Endothelial cell of umbilical vein (primary cell): Measurements from ENCODE around the gene CFAP73. TPM values are rescaled to one million over a fixed set of nuclear protein-coding genes. Genes with fewer than 3 reads are reported as not detected.

Experiments
- BruUV-seq: library from RNA; stranded (reverse); fragments of 400-500 nt; replicated peaks from 2 replicates; lab custom pipeline; 2021; lab: Mats Ljungman, UMichigan
- CTCF ChIA-PET: fragments of 300-600, 350-600 bp; sonication (Branson Sonifier 250); formaldehyde crosslinking; loops from one replicate; lab custom pipeline; 2021; ENCODE audit warnings: antibody characterized with exemption, inconsistent platforms; lab: Charles Lee
- POLR2A ChIA-PET: fragments of 300-600, 350-600 bp; sonication (Branson Sonifier 250); formaldehyde crosslinking; loops from one replicate; lab custom pipeline; 2021; ENCODE audit warnings: antibody characterized with exemption, inconsistent platforms; lab: Charles Lee
- DNase-seq: peaks from one replicate; pipeline ENCODE4 v3.0.0-alpha.2; 2011; ENCODE audit warnings: low read depth, low spot score
- FAIRE-seq: peaks from 2 replicates; lab custom pipeline; 2011; peaks lifted over from hg19 to GRCh38; lab: Jason Lieb, UNC
- H2AFZ ChIP-seq: 2 replicates; pipeline ENCODE4 v1.6.0; 2012; ENCODE audit warnings: low read depth, low read length, control low read depth, inconsistent platforms
- H3K27ac ChIP-seq: 2 replicates; pipeline ENCODE4 v1.5.1; 2011; ENCODE audit warnings: low read depth, mild to moderate bottlenecking, control low read depth, low read length, moderate library complexity; ENCODE audit not compliant: insufficient read depth
- H3K27me3 ChIP-seq, 2 experiments: 2 replicates each; pipeline versions ENCODE4 v1.6.0 to v1.6.1; 2011; ENCODE audit warnings: low read length in 2 of 2, mixed read lengths in 1 of 2; ENCODE audit not compliant: control insufficient read depth in 2 of 2, insufficient read depth in 2 of 2
- H3K36me3 ChIP-seq, 2 experiments: 2 replicates in 1 of 2; 3 replicates in 1 of 2; pipeline ENCODE4 v1.5.1; 2011; ENCODE audit warnings: low read length in 2 of 2, mild to moderate bottlenecking in 1 of 2, moderate library complexity in 1 of 2; ENCODE audit not compliant: control insufficient read depth in 2 of 2, insufficient read depth in 2 of 2; ENCODE audit errors: extremely low read depth in 1 of 2
- H3K4me1 ChIP-seq: 3 replicates; pipeline ENCODE4 v1.5.1; 2011; ENCODE audit warnings: mild to moderate bottlenecking, low read length; ENCODE audit not compliant: control insufficient read depth, insufficient read depth; ENCODE audit errors: extremely low read depth
- H3K4me2 ChIP-seq: 2 replicates; pipeline ENCODE4 v1.6.1; 2011; ENCODE audit warnings: low read length, control low read depth, mixed read lengths; ENCODE audit not compliant: insufficient read depth
- H3K4me3 ChIP-seq, 3 experiments: fragments of 200-600 bp in 1 of 3; sonication (generic), shearing (Covaris generic) in 1 of 3; replicated peaks in 1 of 3; 2 replicates each; pipeline ENCODE4 v1.5.1; 2011 to 2016; ENCODE audit warnings: control low read depth in 3 of 3, low read length in 3 of 3, mild to moderate bottlenecking in 2 of 3, inconsistent platforms in 1 of 3, low read depth in 1 of 3, moderate library complexity in 1 of 3; ENCODE audit not compliant: insufficient read depth in 1 of 3
- H3K79me2 ChIP-seq: 2 replicates; pipeline ENCODE4 v1.6.0; 2012; ENCODE audit warnings: low read length, inconsistent platforms; ENCODE audit not compliant: control insufficient read depth, insufficient read depth
- H3K9ac ChIP-seq: replicated peaks from 2 replicates; pipeline ENCODE3; 2011; ENCODE audit warnings: low read length, control low read depth; ENCODE audit not compliant: insufficient read depth; ENCODE audit errors: extremely low read depth
- H3K9me1 ChIP-seq: replicated peaks from 3 replicates; pipeline ENCODE4 v1.6.0; 2011; ENCODE audit warnings: mild to moderate bottlenecking, low read length; ENCODE audit not compliant: control insufficient read depth, insufficient read depth; ENCODE audit errors: extremely low read depth
- H3K9me3 ChIP-seq: replicated peaks from 2 replicates; pipeline ENCODE4 v1.5.1; 2012; ENCODE audit warnings: low read length, inconsistent platforms; ENCODE audit not compliant: control insufficient read depth, insufficient read depth
- H4K20me1 ChIP-seq: replicated peaks from 2 replicates; pipeline ENCODE3; 2011; ENCODE audit warnings: mild to moderate bottlenecking, low read length; ENCODE audit not compliant: control insufficient read depth, insufficient read depth; ENCODE audit errors: extremely low read depth
- CTCF ChIP-seq, 2 donors: IDR thresholded peaks; 1 replicate in 1 of 2; 2 replicates in 1 of 2; pipeline ENCODE4 v1.5.1; 2011; ENCODE audit warnings: low read length in 2 of 2, mild to moderate bottlenecking in 2 of 2, moderate library complexity in 2 of 2, control low read depth in 1 of 2, inconsistent platforms in 1 of 2, low read depth in 1 of 2; ENCODE audit not compliant: insufficient read depth in 1 of 2; ENCODE audit errors: extremely low read depth in 1 of 2
- EZH2 ChIP-seq: IDR thresholded peaks from 2 replicates; pipeline ENCODE4 v1.6.1; 2012; ENCODE audit warnings: borderline replicate concordance, low read depth, mild to moderate bottlenecking, moderate library complexity, low read length, inconsistent platforms; ENCODE audit not compliant: severe bottlenecking
- FOS ChIP-seq: IDR thresholded peaks from 2 replicates; pipeline ENCODE4 v1.6.1; 2011; ENCODE audit warnings: mild to moderate bottlenecking, low read length, moderate library complexity, borderline replicate concordance; ENCODE audit not compliant: insufficient read depth
- GATA2 ChIP-seq: IDR thresholded peaks from 2 replicates; pipeline ENCODE4 v1.7.0; 2011; ENCODE audit warnings: low read depth, mild to moderate bottlenecking, moderate library complexity, mixed read lengths, low read length; ENCODE audit not compliant: insufficient read length, insufficient read depth
- JUN ChIP-seq: IDR thresholded peaks from 2 replicates; pipeline ENCODE4 v1.6.1; 2011; ENCODE audit warnings: borderline replicate concordance, low read depth; ENCODE audit not compliant: insufficient read length, insufficient read depth
- MAX ChIP-seq: IDR thresholded peaks from 2 replicates; pipeline ENCODE4 v1.6.1; 2011; ENCODE audit not compliant: insufficient read depth, insufficient read length
- MYC ChIP-seq: IDR thresholded peaks from one replicate; pipeline ENCODE4 v1.6.1; 2011; ENCODE audit warnings: mild to moderate bottlenecking, low read depth, low read length
- POLR2A ChIP-seq: IDR thresholded peaks from 2 replicates; pipeline ENCODE4 v1.6.1; 2012; ENCODE audit warnings: low read depth, mild to moderate bottlenecking, control low read depth, low read length
- POLR2AphosphoS5 ChIP-seq: IDR thresholded peaks from 2 replicates; pipeline ENCODE4 v1.6.1; 2012; ENCODE audit warnings: low read depth, mild to moderate bottlenecking, control low read depth, low read length, moderate library complexity; ENCODE audit not compliant: insufficient read depth
- dilution Hi-C: fragments of 300-500 bp; cut with MboI; formaldehyde crosslinking; loops from one replicate; pipeline ENCODE4 v1.15.0; 2019; ENCODE audit warnings: low sequenced_read_pairs; ENCODE audit not compliant: extremely low pct_ligation_motif_present
- intact Hi-C: fragments of 100-400 bp; cut with micrococcal nuclease; formaldehyde crosslinking; loops from one replicate; pipeline ENCODE4 v1.10.0; 2022
- polyA plus RNA-seq, 4 experiments: library from polyadenylated mRNA; depleted of rRNA in 3 of 4; stranded (reverse) in 3 of 4; unstranded in 1 of 4; fragments of >200 nt; gene quantifications; 2 replicates each; pipeline versions ENCODE4 v1.2.1 to v1.2.3, GENCODE V29; 2011 to 2012; ENCODE audit warnings: missing spikeins in 1 of 4
- total RNA-seq: library from RNA; stranded (reverse); gene quantifications from 2 replicates; pipeline ENCODE4 v1.2.3, GENCODE V29; 2021

CFAP73 gene
- total and polyA plus RNA-seq, 2 donors (not counting 3 experiments of a cell fraction or from before 2014, with no cell fraction given) = not detected

- H3K9me3 ChIP-seq = no peaks in the 10 kb centered on the region
- no peak for FAIRE-seq
- ChIA-PET CTCF (interaction anchor here (1.1 to 3.0 kb wide), 3 partner anchors 11 to 239 kb away, joined by 6 to 21 read pairs (median 7); no protein-coding TSS in a partner anchor), POLR2A (interaction anchor here (0.6 kb wide), 1 partner anchor 286 kb away, joined by 3 read pairs; no protein-coding TSS in a partner anchor)
- peak overlapping the region; percentile 91 for H3K4me2 ChIP-seq
- H3K9me1 ChIP-seq = no peaks in the 10 kb centered on the region
- H3K4me3 ChIP-seq = peak overlapping the region; percentile 45 to 79 (median 76)
- H4K20me1 ChIP-seq = no peaks in the 10 kb centered on the region
- no TSS peak for BruUV-seq
- H2AFZ ChIP-seq = peak overlapping the region; percentile 59
- peak overlapping the region; percentile 67 for H3K27ac ChIP-seq
- intact Hi-C loops (no loop called here), dilution Hi-C loops (no loop called here)
- peaks cover 43% of the 10 kb centered on the region for H3K79me2 ChIP-seq
- H3K4me1 ChIP-seq = peaks cover 12% of the 10 kb centered on the region
- H3K27me3 ChIP-seq = no peaks in the 10 kb centered on the region
- peaks cover 0 to 3% of the 10 kb centered on the region in 2 experiments for H3K36me3 ChIP-seq
- no peak for TF ChIP-seq MYC
- TF ChIP-seq POLR2AphosphoS5 = no peak
- TF ChIP-seq EZH2 = no peak
- no peak for TF ChIP-seq MAX
- TF ChIP-seq JUN = no peak
- no peak for TF ChIP-seq FOS
- no peak for TF ChIP-seq POLR2A
- TF ChIP-seq CTCF (IDR thresholded peaks at IDR 0.05; ENCODE audit: extremely low read depth in 1 of 2, insufficient read depth in 1 of 2, low read depth in 1 of 2, low read length in 2 of 2) = no peak
- TF ChIP-seq GATA2 = no peak
- DNase-seq = no peak
- peak overlapping the region; percentile 91 for H3K9ac ChIP-seq
Observed at GRCh38 chr12:113186033-113186365, 36.5 kb downstream of the CFAP73 start.
